GM12878 (cell line): Measurements from ENCODE around the gene PLA2G1B. TPM values are rescaled to one million over a fixed set of nuclear protein-coding genes. Genes with fewer than 3 reads are reported as not detected.

Experiments used
- ATAC-seq: fragments of 200-7000 bp; cut with Tn5 transposase; 3 replicates; pipeline ENCODE4 v1.9.1; 2020; ENCODE audit warnings: mild to moderate bottlenecking, moderate library complexity
- BruUV-seq: library from RNA; stranded (reverse); fragments of 400-500 nt; replicated peaks from 2 replicates; lab custom pipeline; 2021; lab: Mats Ljungman, UMichigan
- CTCF ChIA-PET: fragments of 300-600 bp; sonication (Branson Sonifier 250); formaldehyde crosslinking; extraction: SDS; loops from one replicate; lab custom pipeline; 2021; ENCODE audit warnings: inconsistent platforms; lab: Yijun Ruan, JAX
- POLR2A ChIA-PET: fragments of 350-600 bp; formaldehyde crosslinking; extraction: SDS; loops from one replicate; lab custom pipeline; 2021; ENCODE audit warnings: inconsistent platforms; lab: Charles Lee
- RAD21 ChIA-PET: fragments of 300-600 bp; sonication (Branson Sonifier 250); formaldehyde crosslinking; loops from one replicate; lab custom pipeline; 2023; ENCODE audit warnings: antibody characterized with exemption; ENCODE audit not compliant: unreplicated experiment; lab: Charles Lee
- SMC1A ChIA-PET: fragments of 300-600 bp; sonication (Branson Sonifier 250); formaldehyde crosslinking; loops from one replicate; lab custom pipeline; 2023; ENCODE audit not compliant: unreplicated experiment, uncharacterized antibody; lab: Charles Lee
- DNase-seq: peaks from one replicate; pipeline ENCODE4 v3.0.0-alpha.2; 2011; ENCODE audit warnings: low read depth, low spot score
- FAIRE-seq: peaks from 3 replicates; lab custom pipeline; 2011; peaks lifted over from hg19 to GRCh38; lab: Jason Lieb, UNC
- H2AFZ ChIP-seq: 2 replicates; pipeline ENCODE4 v1.6.0; 2011; ENCODE audit warnings: low read depth, low read length, control low read depth; ENCODE audit not compliant: control insufficient read depth
- H3K27ac ChIP-seq: 2 replicates; pipeline ENCODE4 v1.5.1; 2011; ENCODE audit warnings: control low read depth; ENCODE audit not compliant: control insufficient read depth, insufficient read depth
- H3K27me3 ChIP-seq, 2 experiments: replicated peaks in 1 of 2; 2 replicates each; pipeline versions ENCODE4 v1.6.0 to v1.6.1; 2011; ENCODE audit warnings: low read length in 1 of 2; ENCODE audit not compliant: control insufficient read depth in 2 of 2, insufficient read depth in 2 of 2
- H3K36me3 ChIP-seq, 2 experiments: 2 replicates each; pipeline ENCODE4 v1.5.1; 2011; ENCODE audit warnings: low read length in 1 of 2; ENCODE audit not compliant: control insufficient read depth in 2 of 2, insufficient read depth in 2 of 2
- H3K4me1 ChIP-seq: 2 replicates; pipeline ENCODE4 v1.6.1; 2011; ENCODE audit warnings: mild to moderate bottlenecking, low read length, moderate library complexity, mixed read lengths; ENCODE audit not compliant: control insufficient read depth, insufficient read depth
- H3K4me2 ChIP-seq: 2 replicates; pipeline ENCODE4 v1.6.0; 2011; ENCODE audit warnings: control low read depth; ENCODE audit not compliant: control insufficient read depth, insufficient read depth
- H3K4me3 ChIP-seq: fragments of 200-600 bp; sonication (generic); 2 replicates; pipeline ENCODE4 v1.5.1; 2016
- H3K79me2 ChIP-seq: 2 replicates; pipeline ENCODE4 v1.6.0; 2011; ENCODE audit warnings: low read length; ENCODE audit not compliant: control insufficient read depth, insufficient read depth
- H3K9ac ChIP-seq: 2 replicates; pipeline ENCODE4 v1.8.0; 2011; ENCODE audit warnings: low read length, control low read depth, mixed read lengths; ENCODE audit not compliant: control insufficient read depth, insufficient read depth
- H3K9me3 ChIP-seq: replicated peaks from 3 replicates; pipeline ENCODE4 v1.5.1; 2011; ENCODE audit warnings: mild to moderate bottlenecking, low read length; ENCODE audit not compliant: control insufficient read depth, insufficient read depth
- H4K20me1 ChIP-seq: 2 replicates; pipeline ENCODE4 v1.6.0; 2011; ENCODE audit not compliant: control insufficient read depth, insufficient read depth
- ATF7 ChIP-seq: fragments of 450-650 bp; IDR thresholded peaks from 2 replicates; pipeline ENCODE4 v1.6.1; 2016; ENCODE audit warnings: low read depth, mild to moderate bottlenecking
- CHD2 ChIP-seq: IDR thresholded peaks from 2 replicates; pipeline ENCODE4 v1.6.1; 2011; ENCODE audit warnings: low read depth, low read length, improper control_type of control experiment, borderline replicate concordance
- FOXK2 ChIP-seq: fragments of 450-650 bp; IDR thresholded peaks from 2 replicates; pipeline ENCODE4 v1.6.1; 2017; ENCODE audit warnings: mild to moderate bottlenecking, moderate library complexity
- IRF3 ChIP-seq: fragments of 450-650 bp; IDR thresholded peaks from 2 replicates; pipeline ENCODE4 v1.6.1; 2014; ENCODE audit warnings: mild to moderate bottlenecking
- KLF5 ChIP-seq: fragments of 450-650 bp; IDR thresholded peaks from 2 replicates; pipeline ENCODE4 v1.6.1; 2014; ENCODE audit warnings: mild to moderate bottlenecking; ENCODE audit not compliant: partially characterized antibody
- MAX ChIP-seq: IDR thresholded peaks from 2 replicates; pipeline ENCODE4 v1.6.1; 2012; ENCODE audit warnings: low read depth, low read length, improper control_type of control experiment
- MYB ChIP-seq: fragments of 150-350 bp; IDR thresholded peaks from 2 replicates; pipeline ENCODE4 v1.6.1; 2014; ENCODE audit warnings: mild to moderate bottlenecking, low read depth, low read length, borderline replicate concordance
- NBN ChIP-seq: fragments of 450-650 bp; IDR thresholded peaks from 2 replicates; pipeline ENCODE4 v1.6.1; 2016
- NFIC ChIP-seq: IDR thresholded peaks from 2 replicates; pipeline ENCODE4 v1.6.1; 2012; ENCODE audit warnings: low read depth, mild to moderate bottlenecking, inconsistent platforms, low read length, moderate library complexity
- NFYB ChIP-seq: IDR thresholded peaks from 2 replicates; pipeline ENCODE4 v1.6.1; 2011; ENCODE audit warnings: low read depth, mild to moderate bottlenecking, low read length, improper control_type of control experiment, moderate library complexity; ENCODE audit not compliant: insufficient read depth
- NRF1 ChIP-seq: conservative IDR thresholded peaks from 2 replicates; pipeline ENCODE4 v1.6.1; 2011; ENCODE audit warnings: mild to moderate bottlenecking, low read depth, low read length, improper control_type of control experiment
- PBX3 ChIP-seq: IDR thresholded peaks from 2 replicates; pipeline ENCODE4 v1.6.1; 2011; ENCODE audit warnings: mild to moderate bottlenecking, low read depth, low read length, moderate library complexity; ENCODE audit not compliant: insufficient replicate concordance
- POLR2AphosphoS5 ChIP-seq: IDR thresholded peaks from 2 replicates; pipeline ENCODE4 v1.6.1; 2011; ENCODE audit warnings: mild to moderate bottlenecking, low read length, inconsistent platforms
- SP1 ChIP-seq: IDR thresholded peaks from one replicate; pipeline ENCODE4 v1.6.1; 2011; ENCODE audit warnings: low read depth, low read length
- WRNIP1 ChIP-seq: IDR thresholded peaks from 2 replicates; pipeline ENCODE4 v1.6.1; 2011; ENCODE audit warnings: low read depth, low read length, improper control_type of control experiment, borderline replicate concordance
- ZBED1 ChIP-seq: IDR thresholded peaks from 2 replicates; pipeline ENCODE4 v1.6.1; 2016; ENCODE audit warnings: borderline replicate concordance
- ZNF24 ChIP-seq: fragments of 450-650 bp; IDR thresholded peaks from 2 replicates; pipeline ENCODE4 v1.6.1; 2017; ENCODE audit warnings: antibody characterized with exemption, mild to moderate bottlenecking
- WGBS: methylation state at CpG from one replicate; pipeline ENCODE4 v1.1.6; 2016; ENCODE audit warnings: low lambda C conversion rate; ENCODE audit not compliant: insufficient replicate concordance, insufficient coverage; ENCODE audit errors: missing lambda C conversion rate; 5-methylcytosine and 5-hydroxymethylcytosine counted together
- in situ Hi-C: fragments of 300-500 bp; cut with MboI; formaldehyde crosslinking; loops from 9 replicates; pipeline ENCODE4 v1.14.3; 2018; ENCODE audit warnings: mixed read lengths
- intact Hi-C: fragments of 100-400 bp; cut with micrococcal nuclease; formaldehyde crosslinking; loops from one replicate; pipeline ENCODE4 v1.14.2; 2022; ENCODE audit not compliant: unreplicated experiment
- polyA plus RNA-seq, 11 experiments: library from polyadenylated mRNA; depleted of rRNA in 4 of 11; unstranded in 6 of 11; stranded (reverse) in 5 of 11; fragments of >200 nt; fragmentation: Nextera tagmentation in 4 of 11; fragmentation: Illumina TruSeq in 1 of 11; extraction: Ambion mirVana in 4 of 11; extraction: Trizol in 1 of 11; gene quantifications; 1 replicate in 1 of 11; 2 replicates in 10 of 11; pipeline versions ENCODE4 v1.2.1 to v1.2.3, GENCODE V29; 2011 to 2016; ENCODE audit warnings: inconsistent platforms in 2 of 11, missing spikeins in 2 of 11, low read depth in 1 of 11
- total RNA-seq, 4 experiments: library from RNA; depleted of rRNA in 3 of 4; stranded (reverse); fragments of >200 nt in 3 of 4; fragmentation: Illumina TruSeq in 1 of 4; extraction: Trizol in 1 of 4; gene quantifications; 2 replicates each; pipeline versions ENCODE4 v1.2.1 to v1.2.3, GENCODE V29; 2013 to 2021
- TF ChIP-seq, protein P1 (sequence below): fragments of 450-650 bp; IDR thresholded peaks from 2 replicates; pipeline ENCODE4 v1.6.1; 2017; ENCODE audit warnings: borderline replicate concordance
- TF ChIP-seq, protein P2 (sequence below): fragments of 450-650 bp; IDR thresholded peaks from 2 replicates; pipeline ENCODE4 v1.6.1; 2017; ENCODE audit warnings: mild to moderate bottlenecking

The PLA2G1B gene
- total and polyA plus RNA-seq, 10 of the 15 experiments (the other 5 are each of a cell fraction or from before 2014, with no cell fraction given): not detected

- TF ChIP-seq NFYB: no peak
- no peak for TF ChIP-seq SP1
- TF ChIP-seq POLR2AphosphoS5: no peak
- TF ChIP-seq, protein P1, sequence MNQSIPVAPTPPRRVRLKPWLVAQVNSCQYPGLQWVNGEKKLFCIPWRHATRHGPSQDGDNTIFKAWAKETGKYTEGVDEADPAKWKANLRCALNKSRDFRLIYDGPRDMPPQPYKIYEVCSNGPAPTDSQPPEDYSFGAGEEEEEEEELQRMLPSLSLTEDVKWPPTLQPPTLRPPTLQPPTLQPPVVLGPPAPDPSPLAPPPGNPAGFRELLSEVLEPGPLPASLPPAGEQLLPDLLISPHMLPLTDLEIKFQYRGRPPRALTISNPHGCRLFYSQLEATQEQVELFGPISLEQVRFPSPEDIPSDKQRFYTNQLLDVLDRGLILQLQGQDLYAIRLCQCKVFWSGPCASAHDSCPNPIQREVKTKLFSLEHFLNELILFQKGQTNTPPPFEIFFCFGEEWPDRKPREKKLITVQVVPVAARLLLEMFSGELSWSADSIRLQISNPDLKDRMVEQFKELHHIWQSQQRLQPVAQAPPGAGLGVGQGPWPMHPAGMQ: no peak
Observed at GRCh38 chr12:120353136-120353535, 25.6 kb upstream of the PLA2G1B start (continued).

- Histone ChIP-seq H4K20me1 (no peaks in the 10 kb centered on the region), H3K36me3 (no peaks in the 10 kb centered on the region), H3K27ac (no peak overlapping the region), H3K4me3 (no peak overlapping the region), H3K27me3 (0 out of 4 replicates have a peak, but pooled peaks cover 0 to 1% of the 10 kb centered on the region in 2 experiments), H3K4me1 (no peaks in the 10 kb centered on the region), H3K4me2 (no peak overlapping the region), H3K79me2 (no peaks in the 10 kb centered on the region), H3K9me3 (no peaks in the 10 kb centered on the region), H3K9ac (no peak overlapping the region), H2AFZ (no peak overlapping the region)
- ChIA-PET RAD21 (interaction anchor here (1.0 kb wide), 1 partner anchor 144 kb away, joined by 3 read pairs; the partner anchor contains the start of gene DYNLL1), CTCF (interaction anchor here (0.7 kb wide), 1 partner anchor 50 kb away, joined by 4 read pairs; the partner anchor contains the start of gene SIRT4), POLR2A (no interaction called here), SMC1A (interaction anchor here (0.6 kb wide), 1 partner anchor 621 kb away, joined by 3 read pairs; no protein-coding TSS in a partner anchor)
- no peak for FAIRE-seq
- no peak for DNase-seq
- intact Hi-C loops: no loop called here
- no TSS peak for BruUV-seq
- WGBS: 25% methylated on average over 5 of the region's 5 CpGs
- in situ Hi-C loops: no loop called here
- no peak for ATAC-seq
- TF ChIP-seq ATF7 (no peak), NBN (no peak), NRF1 (no peak), PBX3 (no peak), MAX (no peak), CHD2 (no peak), ZNF24 (no peak), FOXK2 (no peak), IRF3 (no peak), NFIC (no peak), MYB (no peak), ZBED1 (no peak), WRNIP1 (no peak), KLF5 (no peak)
- TF ChIP-seq, protein P2, sequence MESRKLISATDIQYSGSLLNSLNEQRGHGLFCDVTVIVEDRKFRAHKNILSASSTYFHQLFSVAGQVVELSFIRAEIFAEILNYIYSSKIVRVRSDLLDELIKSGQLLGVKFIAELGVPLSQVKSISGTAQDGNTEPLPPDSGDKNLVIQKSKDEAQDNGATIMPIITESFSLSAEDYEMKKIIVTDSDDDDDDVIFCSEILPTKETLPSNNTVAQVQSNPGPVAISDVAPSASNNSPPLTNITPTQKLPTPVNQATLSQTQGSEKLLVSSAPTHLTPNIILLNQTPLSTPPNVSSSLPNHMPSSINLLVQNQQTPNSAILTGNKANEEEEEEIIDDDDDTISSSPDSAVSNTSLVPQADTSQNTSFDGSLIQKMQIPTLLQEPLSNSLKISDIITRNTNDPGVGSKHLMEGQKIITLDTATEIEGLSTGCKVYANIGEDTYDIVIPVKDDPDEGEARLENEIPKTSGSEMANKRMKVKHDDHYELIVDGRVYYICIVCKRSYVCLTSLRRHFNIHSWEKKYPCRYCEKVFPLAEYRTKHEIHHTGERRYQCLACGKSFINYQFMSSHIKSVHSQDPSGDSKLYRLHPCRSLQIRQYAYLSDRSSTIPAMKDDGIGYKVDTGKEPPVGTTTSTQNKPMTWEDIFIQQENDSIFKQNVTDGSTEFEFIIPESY: no peak
Observed at GRCh38 chr12:120352117-120352516, 24.5 kb upstream of the PLA2G1B start.
